NCI-H1092 (cell line): ENCODE measurements around the gene MMP28.
"Not testable (repeated sequence)": the region's sequence is repeated elsewhere in the genome, so short reads cannot be mapped to it uniquely, and the experiment has no call there.

Experiments
- DNase-seq: peaks from one replicate; lab custom pipeline; 2025; lab: John Stamatoyannopoulos, UW

The MMP28 gene

DNA sequence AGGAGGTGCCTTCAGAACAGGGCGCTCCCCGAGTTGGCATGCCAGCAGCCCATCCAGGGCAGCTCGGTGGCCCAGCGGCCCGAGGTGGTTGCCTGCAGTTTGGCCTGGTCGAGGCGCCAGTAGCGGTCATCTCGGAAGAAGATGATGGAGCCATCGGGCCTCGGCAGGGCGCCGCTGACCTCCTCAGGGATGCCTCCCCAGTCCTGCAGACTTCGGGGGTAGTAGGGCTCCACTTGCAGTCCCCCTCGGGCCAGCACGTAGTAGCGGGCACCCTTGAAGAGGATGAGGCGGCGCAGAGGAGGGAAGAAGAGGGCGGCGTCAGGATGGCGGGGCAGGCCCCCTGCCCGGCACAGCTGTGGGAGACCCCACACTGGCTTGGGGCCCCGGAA is 29.0 kb downstream of the MMP28 start:
- DNase-seq = no peak

DNA sequence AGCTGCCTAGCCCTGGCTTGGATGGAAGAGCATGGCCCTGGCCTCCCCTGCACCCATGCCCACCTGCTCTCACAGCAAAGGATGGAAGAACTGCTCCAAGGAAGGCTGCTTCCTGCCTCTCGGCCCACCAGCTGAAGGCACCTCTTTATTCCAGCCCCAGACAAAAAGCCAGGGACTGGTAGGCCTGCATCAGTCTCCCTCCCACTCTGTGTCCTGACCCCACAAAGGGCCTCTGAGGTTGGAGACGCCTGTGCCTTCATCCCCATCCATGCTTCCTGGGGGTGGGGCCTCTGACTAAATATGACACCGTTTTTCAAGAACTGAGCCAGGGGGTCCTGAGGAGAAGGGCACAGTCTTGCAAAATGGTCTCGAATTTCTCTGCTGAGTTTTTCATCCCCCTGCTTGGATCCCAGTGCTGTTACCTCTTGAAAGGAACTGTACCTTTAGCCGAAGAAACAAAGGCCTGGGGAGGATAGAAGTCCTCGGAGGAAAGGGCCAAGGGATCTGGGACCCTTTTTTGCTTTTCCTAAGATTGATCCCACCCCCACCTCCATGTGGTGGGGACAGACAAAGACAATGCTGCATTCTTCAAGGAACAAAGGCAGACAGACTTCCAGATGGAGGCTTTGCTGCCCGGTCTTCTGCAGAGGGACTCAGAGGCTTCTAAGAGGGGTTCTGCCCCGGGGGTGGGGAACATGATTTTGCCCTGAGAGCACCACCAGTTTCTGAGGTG is 29.5 kb downstream of the MMP28 start:
- no peak for DNase-seq

DNA sequence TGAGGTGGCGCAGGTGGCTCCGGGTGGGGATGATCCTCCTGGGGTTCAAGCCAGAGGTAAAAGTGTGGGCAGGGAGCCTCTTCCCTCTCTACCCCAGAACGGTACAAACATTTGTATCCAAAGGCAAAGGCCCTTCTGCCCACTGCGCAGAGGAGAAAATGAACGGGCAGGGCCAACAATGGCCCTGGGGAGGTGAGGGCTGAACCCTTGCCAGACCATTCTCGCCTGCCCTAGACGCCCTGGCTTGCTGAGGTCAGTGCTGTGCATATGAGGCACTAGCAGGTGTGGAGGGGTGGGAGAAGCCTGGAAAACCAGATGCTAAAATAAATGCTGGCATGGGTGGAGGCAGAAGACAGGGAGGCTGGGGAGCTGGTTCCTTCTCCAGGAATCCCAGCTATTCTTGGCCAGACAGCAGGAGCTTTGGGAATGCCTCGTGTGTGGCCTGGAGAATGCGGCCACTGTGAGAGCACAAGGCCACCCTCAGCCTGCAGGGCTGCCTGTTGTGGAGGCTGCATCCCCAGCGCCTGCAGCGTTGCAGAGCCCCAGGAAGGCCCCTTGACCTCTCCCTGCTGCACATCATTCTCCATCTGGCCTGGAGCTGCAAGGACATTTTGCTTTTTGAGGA is 30.2 kb downstream of the MMP28 start:
- no peak for DNase-seq

DNA sequence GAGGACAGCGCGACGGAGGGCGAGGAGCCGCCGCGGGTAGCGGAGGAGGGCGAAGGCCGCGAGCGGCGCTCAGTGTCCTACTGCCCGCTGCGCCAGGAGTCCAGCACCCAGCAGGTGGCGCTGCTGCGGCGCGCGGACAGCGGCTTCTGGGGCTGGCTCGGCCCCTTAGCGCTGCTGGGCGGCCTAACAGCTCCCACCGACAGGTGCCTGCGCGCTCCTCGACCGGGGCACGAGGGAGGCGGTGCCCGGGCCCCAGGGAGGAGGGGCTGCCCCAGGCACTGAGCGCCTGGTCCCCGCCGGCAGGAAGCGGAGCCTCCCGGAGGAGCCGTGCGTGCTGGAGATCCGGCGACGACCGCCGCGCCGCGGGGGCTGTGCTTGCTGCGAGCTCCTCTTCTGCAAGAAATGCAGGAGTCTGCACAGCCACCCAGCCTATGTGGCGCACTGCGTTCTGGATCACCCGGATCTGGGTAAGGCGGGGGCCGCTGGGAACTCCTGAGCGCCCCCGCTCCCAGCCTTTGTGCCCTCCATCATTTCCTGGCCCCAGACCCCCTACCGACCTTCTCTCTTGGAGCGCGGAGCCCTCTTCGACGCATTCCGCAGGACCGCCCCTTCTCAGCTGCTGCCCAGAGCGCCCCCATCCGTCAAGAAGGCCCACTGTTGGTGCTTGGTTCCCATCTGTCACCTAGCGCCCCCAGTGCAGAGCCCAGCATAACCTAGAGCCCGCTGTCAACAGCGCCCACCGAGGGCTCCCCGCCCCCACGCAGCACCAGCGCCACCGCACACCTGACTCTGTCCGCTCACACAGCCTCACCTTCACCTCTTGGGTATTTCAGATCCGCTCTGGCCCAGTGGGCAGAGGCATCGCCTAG is 31.1 kb downstream of the MMP28 start:
- DNase-seq = peak; percentile 86

DNA sequence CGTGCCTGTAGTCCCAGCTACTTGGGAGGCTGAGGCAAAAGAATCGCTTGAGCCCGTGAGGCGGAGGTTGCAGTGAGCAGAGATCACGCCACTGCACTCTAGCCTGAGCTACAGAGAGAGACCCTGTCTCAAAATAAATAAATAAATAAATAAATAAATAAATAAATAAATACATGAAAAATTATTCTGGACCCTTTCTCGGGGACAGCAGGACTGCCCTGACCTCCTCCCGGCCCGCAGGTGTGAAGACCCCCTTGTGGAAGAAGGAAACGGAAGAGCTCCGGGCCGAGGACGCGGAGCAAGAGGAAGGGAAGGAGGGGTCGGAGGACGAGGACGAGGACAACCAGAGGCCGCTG is 31.7 kb downstream of the MMP28 start:
- no peak for DNase-seq

GRCh38 chr17:35761601-35762000 is 33.8 kb downstream of the MMP28 start:
- DNase-seq = no peak

DNA sequence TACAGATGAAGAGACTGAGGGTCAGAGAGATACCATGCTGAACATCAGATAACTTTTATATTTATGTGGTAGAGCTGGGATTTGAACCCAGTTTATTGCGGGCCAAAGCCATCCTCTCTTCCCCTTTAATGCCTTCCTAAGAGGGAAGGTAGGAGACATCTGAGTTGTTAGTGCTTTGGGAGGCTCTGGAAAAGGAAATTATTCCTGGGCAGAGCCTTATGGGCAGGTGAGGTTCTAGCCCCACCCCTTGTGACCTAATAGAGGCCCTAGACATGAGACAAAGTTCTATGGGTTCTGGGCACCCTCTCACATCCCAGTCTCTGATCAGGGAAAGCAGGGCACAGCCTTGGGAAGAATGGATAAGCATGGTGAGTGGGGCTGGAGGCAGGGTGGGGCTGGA is 34.9 kb downstream of the MMP28 start, which contains the start of gene C17orf50:
C17orf50 (plus strand) TSS at position 301 of the 400 bp plus-strand sequence; CDS start at position 356, 55 bp downstream.
- no peak for DNase-seq

GRCh38 chr17:35757243-35757642 is 38.2 kb downstream of the MMP28 start:
- no peak for DNase-seq

- DNase-seq = no peak
Measured at GRCh38 chr17:35752945-35753764, 42.3 kb downstream of the MMP28 start, which contains the start of gene GAS2L2. TSS of gene GAS2L2 (minus strand) at chr17:35753239. CDS start at chr17:35752850, 389 bp downstream.

DNA sequence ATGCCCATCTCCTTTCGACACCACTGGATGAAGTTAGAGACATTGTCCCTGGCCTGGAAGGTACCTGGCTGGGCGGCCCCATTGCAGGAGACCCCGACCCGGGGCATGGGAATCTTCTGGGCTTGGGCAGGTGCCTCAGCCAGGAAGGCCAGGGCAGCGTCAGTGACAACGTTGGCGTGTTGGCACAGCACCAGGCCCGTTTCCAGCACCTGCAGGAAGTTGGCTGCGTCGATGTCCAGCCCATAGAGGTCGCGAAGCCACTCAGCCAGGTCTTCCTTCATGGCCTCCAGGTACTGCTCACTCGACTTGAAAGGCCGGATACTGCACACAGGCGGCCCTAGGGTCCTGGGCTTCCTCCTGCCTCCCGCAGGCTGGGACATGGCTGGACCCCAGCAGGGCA is 43.0 kb downstream of the MMP28 start:
- no peak for DNase-seq

DNA sequence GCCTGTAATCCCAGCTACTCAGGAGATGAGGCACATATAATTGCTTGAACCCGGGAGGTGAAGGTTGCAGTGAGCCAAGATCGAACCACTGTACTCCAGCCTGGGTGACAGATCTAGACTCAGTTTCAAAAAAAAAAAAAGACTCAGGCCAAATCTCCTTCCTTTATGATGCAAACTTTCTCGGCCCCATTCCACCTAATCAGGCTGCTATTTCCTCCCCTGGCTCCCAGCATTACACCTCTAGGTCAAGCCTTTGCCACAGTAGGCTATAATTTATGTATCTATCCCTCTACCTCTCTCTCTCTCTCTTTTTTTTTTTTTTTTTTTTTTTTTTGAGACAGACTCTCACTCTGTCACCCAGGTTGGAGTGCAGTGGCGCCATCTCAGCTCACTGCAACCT is 43.9 kb downstream of the MMP28 start:
- DNase-seq = not testable (repeated sequence)

DNA sequence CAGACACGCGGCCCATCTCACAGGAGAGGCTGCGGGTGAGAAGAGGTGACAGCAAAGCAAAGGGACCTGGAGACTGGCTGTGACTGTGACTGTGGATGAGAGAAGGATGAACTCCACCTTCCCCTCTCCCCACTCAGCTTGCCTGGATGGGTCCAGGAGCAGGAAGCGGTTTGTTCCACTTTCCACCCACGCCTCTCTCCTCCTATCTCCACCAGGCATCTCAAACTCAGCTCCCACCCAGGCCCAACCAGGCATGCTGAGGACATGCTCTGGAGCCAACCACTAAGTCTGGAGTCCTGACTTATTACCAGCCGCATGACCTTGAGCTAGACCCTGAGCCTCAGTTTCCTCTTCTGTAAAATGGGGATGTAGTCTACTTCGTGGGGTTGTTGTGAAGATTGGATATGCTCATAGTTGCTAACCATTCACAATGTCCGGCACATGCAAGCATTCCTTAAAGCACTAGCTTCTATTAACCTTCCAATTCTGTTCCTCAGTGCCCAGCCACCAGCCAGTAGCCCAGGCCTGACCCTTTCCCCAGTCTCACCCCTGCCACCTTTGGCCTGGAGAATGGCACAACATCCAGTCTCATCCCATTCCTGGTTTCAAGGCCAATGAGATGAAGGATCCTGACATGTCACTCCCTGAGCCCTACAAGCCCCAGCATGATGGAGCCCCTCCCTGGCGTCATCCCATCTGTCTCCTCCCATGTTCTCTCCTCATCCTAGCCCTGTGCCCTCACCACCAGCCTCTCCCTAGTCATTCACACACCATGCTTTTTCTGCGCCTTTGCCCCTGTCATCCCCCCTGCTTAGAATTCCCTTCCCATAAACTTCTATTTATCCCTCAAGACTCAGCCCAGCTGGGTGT is 44.7 kb downstream of the MMP28 start:
- DNase-seq = no peak

DNA sequence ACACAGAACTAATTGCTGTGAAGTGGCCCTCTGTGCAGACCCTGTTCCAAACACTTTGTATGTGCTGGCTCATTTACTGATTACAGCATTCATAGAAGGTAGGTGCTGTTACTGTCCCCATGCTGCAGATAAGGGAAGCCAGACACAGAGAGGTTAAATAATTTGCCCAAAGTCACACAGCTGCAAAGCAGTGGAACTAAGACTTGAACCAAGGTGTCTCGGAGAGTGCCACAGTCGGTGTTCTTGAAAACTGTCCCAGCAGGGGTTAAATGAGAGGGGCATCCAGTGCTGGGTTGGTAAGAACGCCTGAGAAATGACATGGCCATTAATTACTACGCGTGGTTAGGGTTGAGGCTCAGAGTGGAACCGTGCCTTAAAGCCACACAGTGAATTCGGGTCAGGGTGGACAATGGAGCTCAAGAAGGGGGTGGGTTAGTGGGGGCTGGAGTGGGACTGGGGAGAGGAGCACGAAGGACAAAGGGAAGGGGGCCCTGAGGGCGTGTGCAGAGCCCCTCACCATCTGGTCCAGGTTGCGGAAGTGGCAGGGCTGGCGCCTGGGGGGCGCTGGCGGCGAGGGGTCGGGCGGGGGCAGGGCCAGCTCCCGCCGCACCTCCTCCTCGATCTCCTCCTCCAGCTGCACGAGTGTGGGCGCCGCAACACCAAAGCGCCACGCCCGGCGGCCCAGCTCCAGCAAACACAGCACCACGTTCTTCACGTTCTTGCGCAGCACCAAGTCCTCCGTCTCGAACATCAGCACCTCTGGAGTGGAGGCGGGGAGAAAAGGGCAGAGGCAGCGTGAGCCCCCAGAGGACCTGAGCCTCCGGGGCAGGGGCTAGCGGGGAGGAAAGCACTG is 45.7 kb downstream of the MMP28 start:
- no peak for DNase-seq

- no peak for DNase-seq
Measured at GRCh38 chr17:35748979-35749378, 46.5 kb downstream of the MMP28 start.

DNA sequence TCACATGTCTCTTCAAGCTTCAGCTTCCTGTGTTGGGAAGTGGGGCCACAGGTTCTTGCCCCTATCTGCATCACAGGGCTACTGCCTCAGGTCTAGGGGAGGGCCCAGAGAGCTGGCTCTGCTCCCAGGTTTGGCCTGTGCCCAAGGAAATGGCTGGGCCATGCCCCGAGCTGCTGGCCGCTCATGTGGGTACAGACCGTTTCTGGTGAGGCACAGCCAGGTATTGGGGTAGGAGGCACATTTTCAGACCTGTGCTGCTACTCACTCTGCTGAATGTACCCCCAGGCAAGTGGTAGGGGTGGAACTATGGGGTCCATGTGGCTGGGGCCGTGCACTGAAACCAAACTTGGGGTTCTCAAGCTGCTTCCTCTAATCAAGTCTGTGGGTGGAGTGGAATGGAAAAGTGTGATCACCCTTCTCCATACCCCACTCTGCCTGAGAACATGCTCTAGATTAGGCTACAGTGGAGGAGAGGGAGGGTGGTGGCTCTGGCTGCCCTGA is 47.0 kb downstream of the MMP28 start:
- no peak for DNase-seq

DNA sequence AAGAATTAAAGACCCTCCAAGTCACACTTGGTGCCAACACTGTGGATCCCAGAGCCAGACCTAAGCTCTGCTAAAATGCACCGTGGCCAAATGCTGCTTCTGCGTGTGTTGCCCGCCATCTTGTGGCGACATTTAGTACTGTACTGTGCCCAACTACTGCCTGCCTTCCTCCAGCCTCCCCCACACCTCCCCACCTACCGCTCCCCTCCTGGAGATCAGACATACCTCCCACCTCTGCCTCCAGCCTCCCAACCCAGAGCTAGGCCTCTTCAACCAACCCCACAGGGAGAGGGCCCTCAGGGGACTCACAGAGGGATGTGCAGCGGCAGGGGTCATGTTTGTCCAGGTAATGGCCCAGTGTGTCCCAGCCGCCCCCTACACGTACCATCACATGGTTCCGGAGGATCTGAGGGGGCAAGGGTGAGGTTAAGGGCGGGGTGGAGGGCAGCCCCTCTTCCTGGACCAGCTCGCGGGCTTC is 47.9 kb downstream of the MMP28 start:
- DNase-seq = peak; percentile 70

GRCh38 chr17:35745749-35746320 is 49.6 kb downstream of the MMP28 start:
- no peak for DNase-seq

- DNase-seq = no peak
Measured at GRCh38 chr17:35745246-35745645, 50.2 kb downstream of the MMP28 start.

DNA sequence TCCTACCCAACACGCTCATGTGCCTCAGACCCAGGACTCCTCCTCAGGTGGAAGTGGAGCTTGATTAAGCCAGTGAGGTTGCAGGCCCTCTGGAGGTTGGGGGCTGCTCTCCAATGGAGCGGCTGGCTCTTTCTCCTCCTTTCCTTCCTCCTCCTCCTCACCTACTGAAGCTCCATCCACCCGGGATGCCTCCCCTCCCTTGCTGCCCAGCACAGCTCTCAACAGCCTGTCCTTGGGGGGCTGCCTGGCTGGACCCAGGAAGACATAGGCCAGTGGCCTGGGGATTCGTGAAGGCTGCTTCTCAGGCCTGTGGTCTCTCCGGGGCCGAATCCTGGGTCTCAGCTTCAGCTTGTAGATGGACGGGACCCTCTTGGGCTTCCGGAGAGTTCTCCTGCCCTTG is 50.6 kb downstream of the MMP28 start:
- no peak for DNase-seq
